GM12864 (cell line): ENCODE measurements around the gene NPAP1.
"Not testable (repeated sequence)": the region's sequence is repeated elsewhere in the genome, so short reads cannot be mapped to it uniquely, and the experiment has no call there.

Source experiments
- DNase-seq: peaks from one replicate; pipeline ENCODE4 v3.0.0-alpha.2; 2011; ENCODE audit warnings: low read depth
- H3K4me3 ChIP-seq: 2 replicates; pipeline ENCODE4 v1.5.1; 2011; ENCODE audit warnings: mild to moderate bottlenecking, low read depth, low read length, control low read depth
- CTCF ChIP-seq: IDR thresholded peaks from 2 replicates; pipeline ENCODE4 v1.5.1; 2011; ENCODE audit warnings: low read depth, mild to moderate bottlenecking, moderate library complexity, low read length, control low read depth, inconsistent platforms; ENCODE audit errors: missing control alignments

The NPAP1 gene

GRCh38 chr15:24662991-24663390 is 12.6 kb upstream of the NPAP1 start:
- TF ChIP-seq CTCF = no peak
- no peak overlapping the region for H3K4me3 ChIP-seq
- DNase-seq = no peak

GRCh38 chr15:24676431-24676830 is 856 bp downstream of the NPAP1 start:
- H3K4me3 ChIP-seq = no peak overlapping the region
- no peak for DNase-seq
- TF ChIP-seq CTCF = no peak

DNA sequence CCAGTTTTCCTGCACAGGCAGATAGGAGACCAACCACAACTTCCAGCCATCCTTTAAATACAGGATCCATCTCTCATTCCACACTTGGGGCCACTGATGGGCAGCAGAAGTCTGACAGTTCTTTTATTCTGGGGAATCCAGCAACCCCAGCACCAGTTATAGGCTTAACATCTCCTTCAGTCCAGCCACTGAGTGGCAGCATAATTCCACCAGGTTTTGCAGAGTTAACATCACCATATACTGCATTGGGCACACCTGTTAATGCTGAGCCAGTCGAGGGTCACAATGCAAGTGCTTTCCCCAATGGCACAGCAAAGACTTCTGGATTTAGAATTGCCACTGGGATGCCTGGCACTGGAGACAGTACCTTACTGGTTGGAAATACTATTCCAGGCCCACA is 2.9 kb downstream of the NPAP1 start:
- no peak for DNase-seq
- H3K4me3 ChIP-seq = no peak overlapping the region
- TF ChIP-seq CTCF = no peak

DNA sequence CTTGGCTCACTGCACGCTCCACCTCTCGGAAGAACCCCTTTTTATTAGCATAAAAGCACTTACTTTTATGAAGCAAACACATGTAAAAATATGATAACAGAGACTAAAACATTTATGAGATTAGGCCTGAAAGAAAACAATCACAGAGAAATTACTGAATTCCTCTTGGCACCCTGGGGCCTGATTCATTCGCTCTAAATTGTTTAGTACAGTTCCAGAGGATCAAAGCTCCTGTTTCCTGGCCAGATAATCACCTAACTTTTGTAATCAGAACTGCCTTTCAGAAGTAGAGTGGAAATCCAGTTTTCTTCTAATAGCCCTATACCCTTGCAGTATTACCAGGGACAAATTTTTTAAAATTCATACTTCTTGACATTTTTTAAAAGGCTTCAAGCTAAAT is 6.4 kb downstream of the NPAP1 start:
- no peak overlapping the region for H3K4me3 ChIP-seq
- TF ChIP-seq CTCF = no peak
- DNase-seq = no peak

DNA sequence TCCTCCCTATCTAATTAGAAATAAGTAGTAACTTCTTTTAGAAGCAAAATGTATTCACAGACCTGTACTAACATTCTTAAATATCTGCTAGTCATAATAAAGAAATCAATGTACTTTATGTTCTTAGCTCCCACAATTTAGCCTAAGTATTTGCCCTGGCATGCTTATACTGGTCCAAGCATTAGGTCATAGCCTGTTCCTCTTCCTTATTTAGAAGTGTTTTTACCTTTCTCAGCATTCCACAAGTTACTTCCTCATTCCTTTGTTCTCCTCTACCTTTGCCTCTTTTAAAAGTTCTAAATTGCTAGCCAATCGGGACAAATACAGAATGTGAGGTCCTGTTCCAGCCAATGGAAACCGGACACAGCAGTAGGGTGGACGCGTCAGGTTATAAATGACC is 7.3 kb downstream of the NPAP1 start:
- H3K4me3 ChIP-seq, DNase-seq: not testable (repeated sequence)

- no peak for TF ChIP-seq CTCF
- no peak for DNase-seq
- H3K4me3 ChIP-seq = no peak overlapping the region
These were observed 8.2 kb downstream of the NPAP1 start for GRCh38 chr15:24683736-24684135.

DNA sequence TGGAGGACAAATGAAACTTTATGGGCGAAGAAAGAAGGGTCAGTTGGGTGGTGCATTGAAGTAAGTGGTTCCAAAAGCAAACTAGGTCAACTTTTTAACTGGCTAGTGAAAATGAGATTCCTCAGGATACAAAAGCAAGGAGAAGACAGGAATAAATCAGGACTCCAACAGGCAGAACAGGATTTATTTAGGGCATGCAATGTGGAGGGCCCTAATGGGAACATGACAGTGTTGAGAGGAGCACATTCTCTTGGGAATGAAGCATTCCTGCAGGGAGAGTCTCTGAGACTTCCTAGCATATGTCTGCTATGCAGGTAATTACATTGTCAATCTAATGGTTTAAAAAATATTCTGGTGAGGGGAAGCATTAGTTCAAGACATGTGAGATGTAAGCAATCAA is 8.7 kb downstream of the NPAP1 start:
- TF ChIP-seq CTCF = no peak
- no peak for DNase-seq
- H3K4me3 ChIP-seq = no peak overlapping the region

DNA sequence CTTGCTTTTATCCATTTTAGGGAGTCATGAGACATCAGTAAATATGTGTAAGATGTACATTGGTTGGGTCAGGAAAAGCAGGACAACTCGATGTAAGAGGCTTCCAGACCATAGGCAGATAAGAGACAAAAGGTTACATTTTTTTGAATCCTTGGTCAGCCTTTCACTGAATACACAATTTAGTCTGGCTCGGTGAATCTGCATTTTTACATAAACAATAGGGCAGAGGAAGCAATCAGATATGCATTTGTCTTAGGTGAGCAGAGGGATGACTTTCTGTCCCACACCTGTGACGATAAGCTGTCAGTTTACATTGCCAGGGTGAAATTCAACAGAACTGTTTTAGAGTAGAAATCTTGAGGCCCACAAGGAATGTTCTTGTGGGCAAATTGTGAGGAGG is 20.6 kb downstream of the NPAP1 start:
- no peak for DNase-seq
- TF ChIP-seq CTCF = no peak
- no peak overlapping the region for H3K4me3 ChIP-seq
